CMK (cell line): ENCODE results near the gene FBXO30.

ENCODE experiments used
- DNase-seq: peaks from one replicate; pipeline ENCODE4 v3.0.0-alpha.2; 2010; ENCODE audit warnings: low read depth

FBXO30 gene

GRCh38 chr6:145749632-145750031 lies 65.0 kb downstream of the FBXO30 start:
- DNase-seq = no peak

- DNase-seq = no peak
These were observed 68.7 kb downstream of the FBXO30 start for GRCh38 chr6:145745861-145746260.

- no peak for DNase-seq
These were observed 70.0 kb downstream of the FBXO30 start for GRCh38 chr6:145744619-145745018.
